Embryonic facial prominence (tissue), 1 donor: ENCODE measurements around the gene SERP2.
A peak's percentile ranks its signal among the peaks of the same experiment; 100 is the strongest.

ENCODE experiments used
- DNase-seq: peaks from one replicate; pipeline ENCODE4 v3.0.0-alpha.2; 2016; ENCODE audit errors: extremely low spot score

SERP2 gene

GRCh38 chr13:44434766-44435141 is 61.1 kb downstream of the SERP2 start:
- DNase-seq = no peak

GRCh38 chr13:44435142-44435918 is 61.7 kb downstream of the SERP2 start:
- peak; percentile 99 for DNase-seq

GRCh38 chr13:44435919-44436510 is 62.4 kb downstream of the SERP2 start:
- DNase-seq = no peak

- DNase-seq = peak; percentile 96
Measured at GRCh38 chr13:44436589-44437337, 63.1 kb downstream of the SERP2 start.

GRCh38 chr13:44437356-44438233 is 64.0 kb downstream of the SERP2 start:
- peak; percentile 63 for DNase-seq

- no peak for DNase-seq
Measured at GRCh38 chr13:44438234-44438579, 64.6 kb downstream of the SERP2 start.

GRCh38 chr13:44439452-44440024 is 65.9 kb downstream of the SERP2 start:
- no peak for DNase-seq

- no peak for DNase-seq
Measured at GRCh38 chr13:44440046-44440608, 66.5 kb downstream of the SERP2 start.
